CD4-positive, alpha-beta T cell (primary cell): ENCODE results near the gene FADS1. TPM values are rescaled to one million over a fixed set of nuclear protein-coding genes. Genes with fewer than 3 reads are reported as not detected.
A peak's percentile ranks its signal among the peaks of the same experiment; 100 is the strongest.

ENCODE experiments used
- ATAC-seq: fragments of 200-7000 bp; cut with Tn5 transposase; one replicate; pipeline ENCODE4 v1.10.0; 2022; ENCODE audit warnings: mild to moderate bottlenecking; ENCODE audit not compliant: poor library complexity
- CTCF ChIA-PET: fragments of 350-600 bp; sonication (Branson Sonifier 250); formaldehyde crosslinking; loops from one replicate; lab custom pipeline; 2021; ENCODE audit warnings: antibody characterized with exemption, inconsistent platforms; lab: Charles Lee
- POLR2A ChIA-PET: fragments of 350-600 bp; sonication (Branson Sonifier 250); formaldehyde crosslinking; loops from one replicate; lab custom pipeline; 2021; ENCODE audit warnings: antibody characterized with exemption, inconsistent platforms; lab: Charles Lee
- DNase-seq, 14 experiments: peaks; one replicate each; pipeline ENCODE4 v3.0.0-alpha.2; 2013 to 2020; ENCODE audit warnings: mixed read lengths in 2 of 14
- H3K27ac ChIP-seq, 2 donors: one replicate each; pipeline versions ENCODE4 v1.5.1 to v1.7.0; 2013; ENCODE audit warnings: low read length in 2 of 2, low read depth in 1 of 2, mild to moderate bottlenecking in 1 of 2
- H3K27me3 ChIP-seq, 2 experiments: 1 replicate in 1 of 2; 2 replicates in 1 of 2; pipeline versions ENCODE4 v1.6.1 to v1.7.0; 2013; ENCODE audit warnings: low read length in 2 of 2, control low read depth in 1 of 2, mild to moderate bottlenecking in 1 of 2, moderate library complexity in 1 of 2; ENCODE audit not compliant: insufficient read depth in 2 of 2, control insufficient read depth in 1 of 2
- H3K36me3 ChIP-seq: one replicate; pipeline ENCODE4 v1.6.1; 2013; ENCODE audit warnings: low read length, control low read depth; ENCODE audit not compliant: insufficient read depth
- H3K4me1 ChIP-seq: one replicate; pipeline ENCODE4 v1.6.1; 2013; ENCODE audit warnings: low read length, control low read depth; ENCODE audit not compliant: insufficient read depth
- H3K4me3 ChIP-seq: one replicate; pipeline ENCODE4 v1.5.1; 2013; ENCODE audit warnings: mild to moderate bottlenecking, low read length, moderate library complexity
- H3K9me3 ChIP-seq, 2 experiments: 1 replicate in 1 of 2; 2 replicates in 1 of 2; pipeline versions ENCODE4 v1.6.1 to v1.7.0; 2013; ENCODE audit warnings: low read length in 2 of 2, mild to moderate bottlenecking in 2 of 2, control low read depth in 1 of 2, moderate library complexity in 1 of 2; ENCODE audit not compliant: control insufficient read depth in 1 of 2, insufficient read depth in 1 of 2
- H3K27ac Mint-ChIP-seq: one replicate; pipeline ENCODE4 v1.8.0; 2020; ENCODE audit warnings: mixed read lengths
- H3K27me3 Mint-ChIP-seq: one replicate; pipeline ENCODE4 v1.8.0; 2021; ENCODE audit warnings: mixed read lengths
- H3K36me3 Mint-ChIP-seq: one replicate; pipeline ENCODE4 v1.8.0; 2021; ENCODE audit warnings: low read depth, mixed read lengths
- H3K4me1 Mint-ChIP-seq: one replicate; pipeline ENCODE4 v1.8.0; 2021; ENCODE audit warnings: low read depth, mixed read lengths
- H3K4me3 Mint-ChIP-seq: one replicate; pipeline ENCODE4 v1.8.0; 2020; ENCODE audit warnings: mild to moderate bottlenecking, mixed read lengths
- H3K9me3 Mint-ChIP-seq: one replicate; pipeline ENCODE4 v1.8.0; 2020; ENCODE audit warnings: mixed read lengths
- CTCF ChIP-seq: fragments of 200-600 bp; IDR thresholded peaks from one replicate; pipeline ENCODE4 v1.8.0; 2022; ENCODE audit warnings: antibody characterized with exemption, mild to moderate bottlenecking
- intact Hi-C, 2 experiments: fragments of 100-400 bp; cut with DNase I in 1 of 2; cut with micrococcal nuclease in 1 of 2; formaldehyde crosslinking; loops; one replicate each; pipeline versions ENCODE4 v1.15.1 to v1.9.0; 2023 to 2025; cut with DNase I, micrococcal nuclease
- total RNA-seq, 174 experiments: library from RNA in 2 of 174; stranded (reverse) in 2 of 174; gene quantifications; one replicate each; pipeline ENCODE4 v1.2.3 and lab custom pipeline; 2021 to 2026

FADS1 gene
- total RNA-seq, 2 experiments from 2014 or later, result 0.56 to 0.77 TPM

GRCh38 chr11:61832207-61832606 is 15.4 kb upstream of the FADS1 start:
- H3K36me3 Mint-ChIP-seq, result no peaks in the 10 kb centered on the region
- no peak overlapping the region for H3K4me3 Mint-ChIP-seq
- H3K27ac Mint-ChIP-seq, result no peak overlapping the region
- Histone ChIP-seq H3K27ac (no peak overlapping the region), H3K4me3 (no peak overlapping the region), H3K4me1 (peaks cover 47% of the 10 kb centered on the region), H3K36me3 (no peaks in the 10 kb centered on the region), H3K9me3 (peaks cover 0 to 11% of the 10 kb centered on the region in 2 experiments), H3K27me3 (peaks cover 15 to 26% of the 10 kb centered on the region in 2 experiments)
- H3K27me3 Mint-ChIP-seq, result peaks cover 58% of the 10 kb centered on the region
- ATAC-seq (no peak), DNase-seq (no peak)
- CTCF ChIA-PET, result no interaction called here
- no peak for TF ChIP-seq CTCF
- intact Hi-C loops, result no loop called here
- H3K9me3 Mint-ChIP-seq, result no peaks in the 10 kb centered on the region
- peaks cover 32% of the 10 kb centered on the region for H3K4me1 Mint-ChIP-seq
- POLR2A ChIA-PET, result interaction anchor here (0.6 kb wide), 1 partner anchor 32 kb away, joined by 3 read pairs; no protein-coding TSS in a partner anchor

DNA sequence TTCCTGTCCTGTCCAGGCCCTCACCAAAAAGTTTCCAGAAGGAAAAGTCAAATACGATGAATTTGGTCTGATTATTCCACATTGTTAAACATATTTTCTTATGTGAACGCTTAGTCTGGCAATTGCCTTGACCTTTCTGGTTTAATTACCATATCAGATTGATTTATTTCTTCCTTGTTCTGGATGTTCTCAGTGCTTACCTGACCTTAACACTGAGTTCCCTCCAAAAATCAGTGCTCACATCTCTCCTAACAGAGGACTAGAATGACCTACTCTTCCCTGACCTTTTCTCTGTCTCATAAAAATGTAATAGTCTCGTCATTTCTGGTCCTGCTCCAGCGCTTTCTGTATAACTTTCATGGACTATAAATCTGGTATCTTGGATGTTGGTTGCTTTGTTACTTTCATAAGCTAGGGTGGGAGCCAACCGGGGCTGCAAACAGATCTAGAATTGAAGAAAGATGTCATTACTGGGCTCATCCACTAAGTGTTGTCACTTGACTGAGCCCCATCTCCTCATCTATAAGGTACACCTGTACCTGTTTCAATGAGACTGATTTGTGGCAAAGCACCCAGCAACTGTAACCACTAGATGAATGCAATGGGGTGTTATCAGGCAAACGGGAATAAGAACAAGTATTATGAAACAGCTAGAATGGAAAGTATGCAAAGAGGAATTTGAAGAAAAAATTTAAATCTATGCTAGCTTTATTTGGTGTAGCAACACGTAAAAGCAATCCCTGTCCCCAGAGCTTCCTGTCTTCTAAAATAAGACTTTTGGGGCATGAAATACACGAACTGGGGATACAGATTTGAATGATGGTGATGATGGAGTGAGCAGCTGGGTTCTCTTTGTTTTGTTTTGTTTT is 13.7 kb upstream of the FADS1 start:
- Histone ChIP-seq H3K4me1 (peaks cover 47% of the 10 kb centered on the region), H3K27ac (no peak overlapping the region), H3K4me3 (no peak overlapping the region), H3K9me3 (peaks cover 0 to 11% of the 10 kb centered on the region in 2 experiments), H3K36me3 (no peaks in the 10 kb centered on the region), H3K27me3 (peaks cover 15 to 29% of the 10 kb centered on the region in 2 experiments)
- ChIA-PET POLR2A (no interaction called here), CTCF (interaction anchor here (1.2 to 3.7 kb wide), 2 partner anchors 14 to 252 kb away, joined by 3 to 18 read pairs; partner anchors contain the start of gene FADS1)
- H3K27ac Mint-ChIP-seq, result no peak overlapping the region
- no peaks in the 10 kb centered on the region for H3K36me3 Mint-ChIP-seq
- peak overlapping the region; percentile 16 for H3K4me3 Mint-ChIP-seq
- no peak for TF ChIP-seq CTCF
- intact Hi-C loops, result no loop called here
- no peaks in the 10 kb centered on the region for H3K9me3 Mint-ChIP-seq
- no peak for ATAC-seq
- no peak for DNase-seq
- peaks cover 70% of the 10 kb centered on the region for H3K27me3 Mint-ChIP-seq
- peaks cover 36% of the 10 kb centered on the region for H3K4me1 Mint-ChIP-seq

DNA sequence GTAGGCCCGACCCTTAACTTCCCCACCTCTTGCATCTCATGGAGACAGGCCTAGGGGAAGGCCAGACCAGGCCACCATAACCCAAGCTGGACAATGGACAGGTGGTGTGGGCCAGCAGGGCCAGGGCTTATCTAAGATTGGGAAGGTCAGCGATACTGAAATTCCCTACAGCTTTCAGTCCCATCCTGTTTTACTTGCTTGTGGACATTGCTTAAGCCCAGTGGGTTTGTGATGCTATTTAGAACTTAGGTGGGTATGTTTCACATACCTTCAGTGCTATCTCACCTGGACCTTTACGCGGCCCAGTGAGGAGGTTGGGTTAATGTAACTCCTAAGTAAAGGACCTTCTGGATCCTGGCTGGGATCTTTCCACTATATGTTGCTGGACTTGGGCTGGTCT is 13.0 kb upstream of the FADS1 start:
- H3K4me3 Mint-ChIP-seq, result no peak overlapping the region
- no peak for TF ChIP-seq CTCF
- DNase-seq (no peak), ATAC-seq (no peak)
- no peaks in the 10 kb centered on the region for H3K9me3 Mint-ChIP-seq
- CTCF ChIA-PET, result interaction anchor here (3.7 kb wide), 1 partner anchor 14 kb away, joined by 18 read pairs; the partner anchor contains the start of gene FADS1
- H3K27me3 ChIP-seq, result peaks cover 15 to 29% of the 10 kb centered on the region in 2 experiments
- peaks cover 41% of the 10 kb centered on the region for H3K4me1 ChIP-seq
- H3K36me3 Mint-ChIP-seq, result no peaks in the 10 kb centered on the region
- H3K27ac ChIP-seq, result no peak overlapping the region
- no peak overlapping the region for H3K4me3 ChIP-seq
- H3K4me1 Mint-ChIP-seq, result peaks cover 32% of the 10 kb centered on the region
- peaks cover 70% of the 10 kb centered on the region for H3K27me3 Mint-ChIP-seq
- POLR2A ChIA-PET, result no interaction called here
- intact Hi-C loops, result no loop called here
- H3K9me3 ChIP-seq, result peaks cover 0 to 11% of the 10 kb centered on the region in 2 experiments
- H3K36me3 ChIP-seq, result no peaks in the 10 kb centered on the region
- H3K27ac Mint-ChIP-seq, result no peak overlapping the region
